ENCODE data around the gene GGA3. TPM values are rescaled to one million over a fixed set of nuclear protein-coding genes. Genes with fewer than 3 reads are reported as not detected.
A peak's percentile ranks its signal among the peaks of the same experiment; 100 is the strongest.

The GGA3 gene, protein sequence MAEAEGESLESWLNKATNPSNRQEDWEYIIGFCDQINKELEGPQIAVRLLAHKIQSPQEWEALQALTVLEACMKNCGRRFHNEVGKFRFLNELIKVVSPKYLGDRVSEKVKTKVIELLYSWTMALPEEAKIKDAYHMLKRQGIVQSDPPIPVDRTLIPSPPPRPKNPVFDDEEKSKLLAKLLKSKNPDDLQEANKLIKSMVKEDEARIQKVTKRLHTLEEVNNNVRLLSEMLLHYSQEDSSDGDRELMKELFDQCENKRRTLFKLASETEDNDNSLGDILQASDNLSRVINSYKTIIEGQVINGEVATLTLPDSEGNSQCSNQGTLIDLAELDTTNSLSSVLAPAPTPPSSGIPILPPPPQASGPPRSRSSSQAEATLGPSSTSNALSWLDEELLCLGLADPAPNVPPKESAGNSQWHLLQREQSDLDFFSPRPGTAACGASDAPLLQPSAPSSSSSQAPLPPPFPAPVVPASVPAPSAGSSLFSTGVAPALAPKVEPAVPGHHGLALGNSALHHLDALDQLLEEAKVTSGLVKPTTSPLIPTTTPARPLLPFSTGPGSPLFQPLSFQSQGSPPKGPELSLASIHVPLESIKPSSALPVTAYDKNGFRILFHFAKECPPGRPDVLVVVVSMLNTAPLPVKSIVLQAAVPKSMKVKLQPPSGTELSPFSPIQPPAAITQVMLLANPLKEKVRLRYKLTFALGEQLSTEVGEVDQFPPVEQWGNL
- total RNA-seq (10 to 100 TPM in 8 of 9 donors, 1 to 10 TPM in 1; 8.0 to 36.9 (median 23.0) TPM), polyA plus RNA-seq (10 to 100 TPM; 23.2 to 51.5 (median 24.1) TPM)
- long read RNA-seq, donor 1, partial matches to known transcripts = 146 of 154 reads
- long read RNA-seq, donor 1, other reads (novel, unspliced or antisense) = 8 of 154 reads
- long read RNA-seq, donor 2 = 0 reads
- long read RNA-seq, donor 3 = 0 reads
- long read RNA-seq, donor 4, full-length matches to known transcripts = 1 of 5 reads
- long read RNA-seq, donor 4, partial matches to known transcripts = 0 of 5 reads
- long read RNA-seq, donor 4, other reads (novel, unspliced or antisense) = 4 of 5 reads
- long read RNA-seq, donor 5, full-length matches to known transcripts = 23 of 53 reads
- long read RNA-seq, donor 5, partial matches to known transcripts = 7 of 53 reads
- long read RNA-seq, donor 5, other reads (novel, unspliced or antisense) = 23 of 53 reads
- long read RNA-seq, donor 6, partial matches to known transcripts = 0 of 6 reads
- long read RNA-seq, donor 6, other reads (novel, unspliced or antisense) = 5 of 6 reads
- long read RNA-seq, donor 7, partial matches to known transcripts = 0 of 1 reads
- long read RNA-seq, donor 7, other reads (novel, unspliced or antisense) = 0 of 1 reads
- long read RNA-seq, donor 8, full-length matches to known transcripts = 2 of 106 reads
- long read RNA-seq, donor 8, partial matches to known transcripts = 15 of 106 reads
- long read RNA-seq, donor 8, other reads (novel, unspliced or antisense) = 89 of 106 reads
- long read RNA-seq, donor 9 = 0 reads
- long read RNA-seq, donor 10, partial matches to known transcripts = 125 of 131 reads
- long read RNA-seq, donor 10, other reads (novel, unspliced or antisense) = 5 of 131 reads

DNA sequence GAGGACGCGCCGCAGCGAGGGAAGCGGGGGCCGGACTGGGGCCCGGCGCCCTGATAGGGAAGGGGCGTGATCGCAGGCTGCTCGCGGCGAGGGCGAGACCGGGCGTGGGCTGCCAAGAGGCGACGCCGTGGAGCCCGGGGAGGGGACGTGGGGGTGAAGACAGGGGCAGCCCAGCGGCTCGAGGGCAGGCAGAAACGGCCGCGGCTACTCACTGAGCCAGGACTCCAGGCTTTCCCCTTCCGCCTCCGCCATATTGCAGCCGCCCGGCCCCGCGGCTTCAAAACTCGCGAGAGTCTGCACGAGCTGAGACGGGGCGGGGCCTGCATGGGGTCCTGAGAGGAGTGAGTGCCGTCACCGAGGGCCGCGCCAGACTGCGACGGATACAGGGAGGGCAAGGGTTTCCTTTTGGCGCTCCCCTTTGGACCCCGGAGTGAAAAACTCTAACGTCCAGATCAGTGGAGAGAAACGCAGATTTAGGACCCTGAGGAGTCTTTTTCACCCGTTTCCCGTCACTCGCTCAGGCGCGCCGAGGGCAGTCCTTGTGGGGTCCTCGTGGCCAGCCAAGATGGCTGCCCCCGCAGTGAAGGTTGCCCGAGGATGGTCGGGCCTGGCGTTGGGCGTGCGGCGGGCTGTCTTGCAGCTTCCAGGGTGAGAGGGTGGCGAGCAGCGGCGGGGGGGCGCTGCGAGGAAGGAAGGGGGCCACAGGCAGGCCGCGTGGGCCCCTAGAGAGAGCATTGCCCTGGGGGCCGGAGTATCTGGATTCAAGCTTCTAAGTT is at the start of gene GGA3, which contains the start of gene MRPS7:
GGA3 (minus strand) TSS at position 271 of the 776 bp plus-strand sequence; CDS start at position 252, 19 bp downstream.
MRPS7 (plus strand) TSS at position 544 of the 776 bp plus-strand sequence; CDS start at position 566, 22 bp downstream.
- peak within 1 kb of the TSS; percentile 68 to 99 (median 92) for H3K4me3 ChIP-seq
- no peaks in the 10 kb centered on the region for H3K9me3 ChIP-seq (replicated peaks in 1 of 3)
- no peaks in the 10 kb centered on the region for H3K27me3 ChIP-seq
- peaks cover 14 to 26% of the 10 kb centered on the region in 2 donors for H3K4me1 ChIP-seq (replicated peaks in 1 of 2)
- H3K36me3 ChIP-seq (replicated peaks in 1 of 2) = peaks cover 0 to 34% of the 10 kb centered on the region in 2 donors
- WGBS, 4 donors = 0 to 1% (median 0%) methylated on average over 7 to 68 of the region's 69 CpGs
- TF ChIP-seq, protein P1, sequence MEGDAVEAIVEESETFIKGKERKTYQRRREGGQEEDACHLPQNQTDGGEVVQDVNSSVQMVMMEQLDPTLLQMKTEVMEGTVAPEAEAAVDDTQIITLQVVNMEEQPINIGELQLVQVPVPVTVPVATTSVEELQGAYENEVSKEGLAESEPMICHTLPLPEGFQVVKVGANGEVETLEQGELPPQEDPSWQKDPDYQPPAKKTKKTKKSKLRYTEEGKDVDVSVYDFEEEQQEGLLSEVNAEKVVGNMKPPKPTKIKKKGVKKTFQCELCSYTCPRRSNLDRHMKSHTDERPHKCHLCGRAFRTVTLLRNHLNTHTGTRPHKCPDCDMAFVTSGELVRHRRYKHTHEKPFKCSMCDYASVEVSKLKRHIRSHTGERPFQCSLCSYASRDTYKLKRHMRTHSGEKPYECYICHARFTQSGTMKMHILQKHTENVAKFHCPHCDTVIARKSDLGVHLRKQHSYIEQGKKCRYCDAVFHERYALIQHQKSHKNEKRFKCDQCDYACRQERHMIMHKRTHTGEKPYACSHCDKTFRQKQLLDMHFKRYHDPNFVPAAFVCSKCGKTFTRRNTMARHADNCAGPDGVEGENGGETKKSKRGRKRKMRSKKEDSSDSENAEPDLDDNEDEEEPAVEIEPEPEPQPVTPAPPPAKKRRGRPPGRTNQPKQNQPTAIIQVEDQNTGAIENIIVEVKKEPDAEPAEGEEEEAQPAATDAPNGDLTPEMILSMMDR (IDR thresholded peaks at IDR 0.05) = peak in 1 of 6 experiments; percentile 18
- peak; percentile 51 to 66 for TF ChIP-seq POLR2A (IDR thresholded peaks at IDR 0.05)
- peak; percentile 94 to 97 (median 95) for DNase-seq
- peak within 1 kb of the TSS; percentile 86 to 99 (median 95) for H3K27ac ChIP-seq
- intact Hi-C loops (cut with DNase I) = no loop called here

DNA sequence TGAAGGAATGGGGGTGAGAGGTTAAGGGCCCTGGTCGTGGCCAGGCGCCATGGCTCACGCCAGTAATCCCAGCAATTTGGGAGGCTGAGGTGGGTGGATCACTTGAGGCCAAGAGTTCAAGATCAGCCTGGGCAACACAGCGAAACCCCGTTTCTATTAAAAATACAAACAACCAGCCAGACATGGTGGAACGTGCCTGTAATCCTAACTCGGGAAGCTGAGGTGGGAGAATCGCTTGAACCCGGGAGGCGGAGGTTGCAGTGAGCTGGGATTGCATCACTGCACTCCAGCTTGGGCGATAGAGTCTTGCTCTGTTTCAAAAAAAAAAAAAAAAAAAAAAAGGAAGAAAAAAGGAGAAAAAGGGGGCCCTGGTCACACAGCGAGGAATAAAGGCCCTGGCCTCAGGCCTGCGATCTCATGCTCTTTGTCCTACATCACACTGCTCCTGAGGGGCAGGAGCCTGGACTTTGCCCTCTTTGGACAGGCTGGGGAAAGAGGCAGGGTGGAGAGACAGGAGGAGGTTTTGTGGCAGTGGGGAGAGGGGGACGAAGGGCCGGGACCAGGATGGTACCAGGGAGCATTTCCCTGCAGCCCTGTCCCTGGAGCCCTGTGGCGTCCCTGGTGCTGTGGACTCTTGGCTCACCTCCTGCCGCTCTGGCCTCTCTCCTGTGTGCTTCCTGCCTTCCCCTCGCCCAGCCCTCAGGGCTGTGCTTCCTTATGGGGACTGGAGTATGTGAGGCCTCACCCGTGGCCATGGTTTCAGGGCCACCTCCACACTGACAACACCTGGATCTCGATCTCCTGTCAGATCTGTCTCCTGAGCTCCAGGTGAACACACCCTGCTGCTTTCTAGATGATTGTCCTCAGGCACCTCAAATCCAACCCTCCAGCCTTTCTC is 47.6 kb upstream of the GGA3 start:
- Histone ChIP-seq H3K9me3 (replicated peaks in 1 of 3) (no peaks in the 10 kb centered on the region), H3K4me1 (replicated peaks in 1 of 2) (peaks cover 9 to 12% of the 10 kb centered on the region in 2 donors), H3K27me3 (no peaks in the 10 kb centered on the region), H3K27ac (peak overlapping the region; percentile 30 to 79 (median 62)), H3K36me3 (replicated peaks in 1 of 2) (no peaks in the 10 kb centered on the region), H3K4me3 (no peak overlapping the region)
- intact Hi-C loops (cut with DNase I) = no loop called here
- no peak for TF ChIP-seq POLR2A (IDR thresholded peaks at IDR 0.05)
- TF ChIP-seq, protein P1 (IDR thresholded peaks at IDR 0.05) = no peak
- peak in 1 of 7 donors; percentile 42 for DNase-seq
- 63 to 77% (median 70%) methylated on average over 13 to 20 of the region's 20 CpGs for WGBS, 4 donors
